Endothelial cell of umbilical vein (primary cell): ENCODE data around the gene C1orf226. TPM values are rescaled to one million over a fixed set of nuclear protein-coding genes. Genes with fewer than 3 reads are reported as not detected.

Experiments used
- BruUV-seq: library from RNA; stranded (reverse); fragments of 400-500 nt; replicated peaks from 2 replicates; lab custom pipeline; 2021; lab: Mats Ljungman, UMichigan
- CTCF ChIA-PET: fragments of 300-600, 350-600 bp; sonication (Branson Sonifier 250); formaldehyde crosslinking; loops from one replicate; lab custom pipeline; 2021; ENCODE audit warnings: antibody characterized with exemption, inconsistent platforms; lab: Charles Lee
- POLR2A ChIA-PET: fragments of 300-600, 350-600 bp; sonication (Branson Sonifier 250); formaldehyde crosslinking; loops from one replicate; lab custom pipeline; 2021; ENCODE audit warnings: antibody characterized with exemption, inconsistent platforms; lab: Charles Lee
- DNase-seq: peaks from one replicate; pipeline ENCODE4 v3.0.0-alpha.2; 2011; ENCODE audit warnings: low read depth, low spot score
- FAIRE-seq: peaks from 2 replicates; lab custom pipeline; 2011; peaks lifted over from hg19 to GRCh38; lab: Jason Lieb, UNC
- H2AFZ ChIP-seq: 2 replicates; pipeline ENCODE4 v1.6.0; 2012; ENCODE audit warnings: low read depth, low read length, control low read depth, inconsistent platforms
- H3K27ac ChIP-seq: 2 replicates; pipeline ENCODE4 v1.5.1; 2011; ENCODE audit warnings: low read depth, mild to moderate bottlenecking, control low read depth, low read length, moderate library complexity; ENCODE audit not compliant: insufficient read depth
- H3K27me3 ChIP-seq, 2 experiments: 2 replicates each; pipeline versions ENCODE4 v1.6.0 to v1.6.1; 2011; ENCODE audit warnings: low read length in 2 of 2, mixed read lengths in 1 of 2; ENCODE audit not compliant: control insufficient read depth in 2 of 2, insufficient read depth in 2 of 2
- H3K36me3 ChIP-seq, 2 experiments: 2 replicates in 1 of 2; 3 replicates in 1 of 2; pipeline ENCODE4 v1.5.1; 2011; ENCODE audit warnings: low read length in 2 of 2, mild to moderate bottlenecking in 1 of 2, moderate library complexity in 1 of 2; ENCODE audit not compliant: control insufficient read depth in 2 of 2, insufficient read depth in 2 of 2; ENCODE audit errors: extremely low read depth in 1 of 2
- H3K4me1 ChIP-seq: 3 replicates; pipeline ENCODE4 v1.5.1; 2011; ENCODE audit warnings: mild to moderate bottlenecking, low read length; ENCODE audit not compliant: control insufficient read depth, insufficient read depth; ENCODE audit errors: extremely low read depth
- H3K4me2 ChIP-seq: 2 replicates; pipeline ENCODE4 v1.6.1; 2011; ENCODE audit warnings: low read length, control low read depth, mixed read lengths; ENCODE audit not compliant: insufficient read depth
- H3K4me3 ChIP-seq, 3 experiments: fragments of 200-600 bp in 1 of 3; sonication (generic), shearing (Covaris generic) in 1 of 3; replicated peaks in 1 of 3; 2 replicates each; pipeline ENCODE4 v1.5.1; 2011 to 2016; ENCODE audit warnings: control low read depth in 3 of 3, low read length in 3 of 3, mild to moderate bottlenecking in 2 of 3, inconsistent platforms in 1 of 3, low read depth in 1 of 3, moderate library complexity in 1 of 3; ENCODE audit not compliant: insufficient read depth in 1 of 3
- H3K79me2 ChIP-seq: 2 replicates; pipeline ENCODE4 v1.6.0; 2012; ENCODE audit warnings: low read length, inconsistent platforms; ENCODE audit not compliant: control insufficient read depth, insufficient read depth
- H3K9ac ChIP-seq: replicated peaks from 2 replicates; pipeline ENCODE3; 2011; ENCODE audit warnings: low read length, control low read depth; ENCODE audit not compliant: insufficient read depth; ENCODE audit errors: extremely low read depth
- H3K9me1 ChIP-seq: replicated peaks from 3 replicates; pipeline ENCODE4 v1.6.0; 2011; ENCODE audit warnings: mild to moderate bottlenecking, low read length; ENCODE audit not compliant: control insufficient read depth, insufficient read depth; ENCODE audit errors: extremely low read depth
- H3K9me3 ChIP-seq: replicated peaks from 2 replicates; pipeline ENCODE4 v1.5.1; 2012; ENCODE audit warnings: low read length, inconsistent platforms; ENCODE audit not compliant: control insufficient read depth, insufficient read depth
- H4K20me1 ChIP-seq: replicated peaks from 2 replicates; pipeline ENCODE3; 2011; ENCODE audit warnings: mild to moderate bottlenecking, low read length; ENCODE audit not compliant: control insufficient read depth, insufficient read depth; ENCODE audit errors: extremely low read depth
- EZH2 ChIP-seq: IDR thresholded peaks from 2 replicates; pipeline ENCODE4 v1.6.1; 2012; ENCODE audit warnings: borderline replicate concordance, low read depth, mild to moderate bottlenecking, moderate library complexity, low read length, inconsistent platforms; ENCODE audit not compliant: severe bottlenecking
- FOS ChIP-seq: IDR thresholded peaks from 2 replicates; pipeline ENCODE4 v1.6.1; 2011; ENCODE audit warnings: mild to moderate bottlenecking, low read length, moderate library complexity, borderline replicate concordance; ENCODE audit not compliant: insufficient read depth
- GATA2 ChIP-seq: IDR thresholded peaks from 2 replicates; pipeline ENCODE4 v1.7.0; 2011; ENCODE audit warnings: low read depth, mild to moderate bottlenecking, moderate library complexity, mixed read lengths, low read length; ENCODE audit not compliant: insufficient read length, insufficient read depth
- JUN ChIP-seq: IDR thresholded peaks from 2 replicates; pipeline ENCODE4 v1.6.1; 2011; ENCODE audit warnings: borderline replicate concordance, low read depth; ENCODE audit not compliant: insufficient read length, insufficient read depth
- MAX ChIP-seq: IDR thresholded peaks from 2 replicates; pipeline ENCODE4 v1.6.1; 2011; ENCODE audit not compliant: insufficient read depth, insufficient read length
- MYC ChIP-seq: IDR thresholded peaks from one replicate; pipeline ENCODE4 v1.6.1; 2011; ENCODE audit warnings: mild to moderate bottlenecking, low read depth, low read length
- POLR2A ChIP-seq: IDR thresholded peaks from 2 replicates; pipeline ENCODE4 v1.6.1; 2012; ENCODE audit warnings: low read depth, mild to moderate bottlenecking, control low read depth, low read length
- POLR2AphosphoS5 ChIP-seq: IDR thresholded peaks from 2 replicates; pipeline ENCODE4 v1.6.1; 2012; ENCODE audit warnings: low read depth, mild to moderate bottlenecking, control low read depth, low read length, moderate library complexity; ENCODE audit not compliant: insufficient read depth
- dilution Hi-C: fragments of 300-500 bp; cut with MboI; formaldehyde crosslinking; loops from one replicate; pipeline ENCODE4 v1.15.0; 2019; ENCODE audit warnings: low sequenced_read_pairs; ENCODE audit not compliant: extremely low pct_ligation_motif_present
- intact Hi-C: fragments of 100-400 bp; cut with micrococcal nuclease; formaldehyde crosslinking; loops from one replicate; pipeline ENCODE4 v1.10.0; 2022
- polyA plus RNA-seq, 4 experiments: library from polyadenylated mRNA; depleted of rRNA in 3 of 4; stranded (reverse) in 3 of 4; unstranded in 1 of 4; fragments of >200 nt; gene quantifications; 2 replicates each; pipeline versions ENCODE4 v1.2.1 to v1.2.3, GENCODE V29; 2011 to 2012; ENCODE audit warnings: missing spikeins in 1 of 4
- total RNA-seq: library from RNA; stranded (reverse); gene quantifications from 2 replicates; pipeline ENCODE4 v1.2.3, GENCODE V29; 2021
- TF ChIP-seq, protein P1 (sequence below), 2 donors: IDR thresholded peaks; 1 replicate in 1 of 2; 2 replicates in 1 of 2; pipeline ENCODE4 v1.5.1; 2011; ENCODE audit warnings: low read length in 2 of 2, mild to moderate bottlenecking in 2 of 2, moderate library complexity in 2 of 2, control low read depth in 1 of 2, inconsistent platforms in 1 of 2, low read depth in 1 of 2; ENCODE audit not compliant: insufficient read depth in 1 of 2; ENCODE audit errors: extremely low read depth in 1 of 2

C1orf226 gene
- total and polyA plus RNA-seq, 2 donors (not counting 3 experiments of a cell fraction or from before 2014, with no cell fraction given), result 2.5 to 4.2 TPM

- H3K27me3 ChIP-seq, result no peaks in the 10 kb centered on the region
- BruUV-seq, result no TSS peak
- intact Hi-C loops (no loop called here), dilution Hi-C loops (no loop called here)
- no peak for FAIRE-seq
- no peak overlapping the region for H3K4me2 ChIP-seq
- H3K4me1 ChIP-seq, result no peaks in the 10 kb centered on the region
- ChIA-PET POLR2A (interaction anchor here (0.5 kb wide), 1 partner anchor 276 kb away, joined by 4 read pairs; no protein-coding TSS in a partner anchor), CTCF (interaction anchor here (0.7 kb wide), 1 partner anchor 10 kb away, joined by 3 read pairs; no protein-coding TSS in a partner anchor)
- H3K27ac ChIP-seq, result no peak overlapping the region
- no peak overlapping the region for H2AFZ ChIP-seq
- no peak overlapping the region for H3K4me3 ChIP-seq
- TF ChIP-seq MYC (no peak), FOS (no peak), GATA2 (no peak), JUN (no peak), MAX (no peak), EZH2 (no peak), POLR2A (no peak), POLR2AphosphoS5 (no peak)
- TF ChIP-seq, protein P1, sequence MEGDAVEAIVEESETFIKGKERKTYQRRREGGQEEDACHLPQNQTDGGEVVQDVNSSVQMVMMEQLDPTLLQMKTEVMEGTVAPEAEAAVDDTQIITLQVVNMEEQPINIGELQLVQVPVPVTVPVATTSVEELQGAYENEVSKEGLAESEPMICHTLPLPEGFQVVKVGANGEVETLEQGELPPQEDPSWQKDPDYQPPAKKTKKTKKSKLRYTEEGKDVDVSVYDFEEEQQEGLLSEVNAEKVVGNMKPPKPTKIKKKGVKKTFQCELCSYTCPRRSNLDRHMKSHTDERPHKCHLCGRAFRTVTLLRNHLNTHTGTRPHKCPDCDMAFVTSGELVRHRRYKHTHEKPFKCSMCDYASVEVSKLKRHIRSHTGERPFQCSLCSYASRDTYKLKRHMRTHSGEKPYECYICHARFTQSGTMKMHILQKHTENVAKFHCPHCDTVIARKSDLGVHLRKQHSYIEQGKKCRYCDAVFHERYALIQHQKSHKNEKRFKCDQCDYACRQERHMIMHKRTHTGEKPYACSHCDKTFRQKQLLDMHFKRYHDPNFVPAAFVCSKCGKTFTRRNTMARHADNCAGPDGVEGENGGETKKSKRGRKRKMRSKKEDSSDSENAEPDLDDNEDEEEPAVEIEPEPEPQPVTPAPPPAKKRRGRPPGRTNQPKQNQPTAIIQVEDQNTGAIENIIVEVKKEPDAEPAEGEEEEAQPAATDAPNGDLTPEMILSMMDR (IDR thresholded peaks at IDR 0.05; ENCODE audit: extremely low read depth in 1 of 2, insufficient read depth in 1 of 2, low read depth in 1 of 2, low read length in 2 of 2), result no peak
- H4K20me1 ChIP-seq, result no peaks in the 10 kb centered on the region
- H3K36me3 ChIP-seq, result no peaks in the 10 kb centered on the region
- no peak overlapping the region for H3K9ac ChIP-seq
- no peaks in the 10 kb centered on the region for H3K79me2 ChIP-seq
- DNase-seq, result no peak
- H3K9me3 ChIP-seq, result no peaks in the 10 kb centered on the region
- H3K9me1 ChIP-seq, result no peaks in the 10 kb centered on the region
Observed at GRCh38 chr1:162375463-162375862, 6.1 kb upstream of the C1orf226 start.
